K562 (cell line): ENCODE measurements around the gene AMPD3. TPM values are rescaled to one million over a fixed set of nuclear protein-coding genes. Genes with fewer than 3 reads are reported as not detected.

Experiments
- EZH2 ChIP-seq: IDR thresholded peaks from 2 replicates; pipeline ENCODE4 v1.6.1; 2012; ENCODE audit warnings: low read depth, mild to moderate bottlenecking, inconsistent platforms, low read length, borderline replicate concordance
- FOXJ2 ChIP-seq: fragments of 200-800 bp; sonication (Bioruptor generic); IDR thresholded peaks from 2 replicates; pipeline ENCODE4 v1.6.1; 2016; ENCODE audit warnings: missing genetic modification characterization, missing compliant biosample characterization
- HCFC1 ChIP-seq: IDR thresholded peaks from 2 replicates; pipeline ENCODE4 v1.6.1; 2012; ENCODE audit warnings: low read depth, low read length, improper control_type of control experiment
- PTRF ChIP-seq: fragments of 450-650 bp; IDR thresholded peaks from 2 replicates; pipeline ENCODE4 v1.6.1; 2016; ENCODE audit warnings: mild to moderate bottlenecking, missing genetic modification characterization, missing compliant biosample characterization
- ZNF589 ChIP-seq: fragments of 200-800 bp; sonication (Bioruptor generic); IDR thresholded peaks from 2 replicates; pipeline ENCODE4 v1.6.1; 2016; ENCODE audit warnings: low read depth, missing genetic modification characterization, missing compliant biosample characterization
- polyA plus RNA-seq, 8 experiments: library from polyadenylated mRNA; depleted of rRNA in 4 of 8; stranded (reverse) in 5 of 8; unstranded in 3 of 8; fragments of >200 nt; fragmentation: Nextera tagmentation in 2 of 8; fragmentation: Illumina TruSeq in 1 of 8; extraction: Ambion mirVana in 2 of 8; extraction: Trizol in 1 of 8; gene quantifications; 2 replicates each; pipeline versions ENCODE4 v1.2.1 to v1.2.3, GENCODE V29; 2011 to 2014; ENCODE audit warnings: inconsistent platforms in 1 of 8, missing spikeins in 1 of 8
- total RNA-seq, 7 experiments: library from RNA; depleted of rRNA in 6 of 7; stranded (reverse); fragments of >200 nt in 6 of 7; fragmentation: Illumina TruSeq in 2 of 7; extraction: Trizol in 2 of 7; gene quantifications; 2 replicates each; pipeline versions ENCODE4 v1.2.1 to v1.2.3, GENCODE V29; 2011 to 2021; ENCODE audit warnings: low replicate concordance in 1 of 7
- TF ChIP-seq, protein P1 (sequence below): fragments of 450-650 bp; IDR thresholded peaks from 2 replicates; pipeline ENCODE4 v1.6.1; 2016; ENCODE audit warnings: mild to moderate bottlenecking, moderate library complexity
- TF ChIP-seq, protein P2 (sequence below), 2 experiments: IDR thresholded peaks; 2 replicates each; pipeline ENCODE4 v1.6.1; 2012; ENCODE audit warnings: improper control_type of control experiment in 2 of 2, low read depth in 2 of 2, low read length in 2 of 2, borderline replicate concordance in 1 of 2

The AMPD3 gene
- total and polyA plus RNA-seq, 9 of the 15 experiments (the other 6 are each of a cell fraction or from before 2014, with no cell fraction given) = 4.4 to 23.6 (median 11.2) TPM

DNA sequence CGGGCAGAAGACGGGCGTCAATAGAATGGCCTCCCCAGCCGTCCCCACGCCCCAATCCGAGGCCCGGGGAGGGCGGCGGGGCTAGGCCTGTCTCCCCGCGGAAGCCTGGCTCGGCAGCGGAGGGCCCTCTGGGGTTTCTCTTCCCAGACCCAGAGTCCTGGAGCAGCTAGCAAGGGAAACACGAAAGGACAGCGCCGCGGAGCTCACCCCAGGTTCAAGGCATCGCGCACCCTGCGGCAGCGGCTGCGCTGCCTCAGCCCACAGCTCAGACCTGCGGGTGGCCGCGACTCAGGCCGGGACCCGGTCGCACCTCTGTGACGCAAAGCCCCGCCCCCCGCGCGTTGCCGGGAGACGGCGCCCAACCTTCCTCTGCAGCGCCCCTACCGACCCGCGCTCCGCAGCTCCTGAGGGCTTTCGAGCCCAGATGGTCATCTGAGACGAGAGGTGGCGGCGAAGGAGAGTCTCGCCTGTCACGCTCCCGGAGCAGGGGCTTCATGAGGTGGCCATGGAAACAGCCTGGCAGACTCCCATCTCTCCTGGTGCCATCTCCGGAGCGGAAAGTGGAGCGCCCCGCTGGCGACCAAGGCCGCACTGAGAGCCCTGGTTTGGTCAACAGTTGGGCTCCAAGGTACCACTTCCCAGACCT lies 86.0 kb downstream of the AMPD3 start, which contains the start of gene RNF141 (continued):
- TF ChIP-seq, protein P1, sequence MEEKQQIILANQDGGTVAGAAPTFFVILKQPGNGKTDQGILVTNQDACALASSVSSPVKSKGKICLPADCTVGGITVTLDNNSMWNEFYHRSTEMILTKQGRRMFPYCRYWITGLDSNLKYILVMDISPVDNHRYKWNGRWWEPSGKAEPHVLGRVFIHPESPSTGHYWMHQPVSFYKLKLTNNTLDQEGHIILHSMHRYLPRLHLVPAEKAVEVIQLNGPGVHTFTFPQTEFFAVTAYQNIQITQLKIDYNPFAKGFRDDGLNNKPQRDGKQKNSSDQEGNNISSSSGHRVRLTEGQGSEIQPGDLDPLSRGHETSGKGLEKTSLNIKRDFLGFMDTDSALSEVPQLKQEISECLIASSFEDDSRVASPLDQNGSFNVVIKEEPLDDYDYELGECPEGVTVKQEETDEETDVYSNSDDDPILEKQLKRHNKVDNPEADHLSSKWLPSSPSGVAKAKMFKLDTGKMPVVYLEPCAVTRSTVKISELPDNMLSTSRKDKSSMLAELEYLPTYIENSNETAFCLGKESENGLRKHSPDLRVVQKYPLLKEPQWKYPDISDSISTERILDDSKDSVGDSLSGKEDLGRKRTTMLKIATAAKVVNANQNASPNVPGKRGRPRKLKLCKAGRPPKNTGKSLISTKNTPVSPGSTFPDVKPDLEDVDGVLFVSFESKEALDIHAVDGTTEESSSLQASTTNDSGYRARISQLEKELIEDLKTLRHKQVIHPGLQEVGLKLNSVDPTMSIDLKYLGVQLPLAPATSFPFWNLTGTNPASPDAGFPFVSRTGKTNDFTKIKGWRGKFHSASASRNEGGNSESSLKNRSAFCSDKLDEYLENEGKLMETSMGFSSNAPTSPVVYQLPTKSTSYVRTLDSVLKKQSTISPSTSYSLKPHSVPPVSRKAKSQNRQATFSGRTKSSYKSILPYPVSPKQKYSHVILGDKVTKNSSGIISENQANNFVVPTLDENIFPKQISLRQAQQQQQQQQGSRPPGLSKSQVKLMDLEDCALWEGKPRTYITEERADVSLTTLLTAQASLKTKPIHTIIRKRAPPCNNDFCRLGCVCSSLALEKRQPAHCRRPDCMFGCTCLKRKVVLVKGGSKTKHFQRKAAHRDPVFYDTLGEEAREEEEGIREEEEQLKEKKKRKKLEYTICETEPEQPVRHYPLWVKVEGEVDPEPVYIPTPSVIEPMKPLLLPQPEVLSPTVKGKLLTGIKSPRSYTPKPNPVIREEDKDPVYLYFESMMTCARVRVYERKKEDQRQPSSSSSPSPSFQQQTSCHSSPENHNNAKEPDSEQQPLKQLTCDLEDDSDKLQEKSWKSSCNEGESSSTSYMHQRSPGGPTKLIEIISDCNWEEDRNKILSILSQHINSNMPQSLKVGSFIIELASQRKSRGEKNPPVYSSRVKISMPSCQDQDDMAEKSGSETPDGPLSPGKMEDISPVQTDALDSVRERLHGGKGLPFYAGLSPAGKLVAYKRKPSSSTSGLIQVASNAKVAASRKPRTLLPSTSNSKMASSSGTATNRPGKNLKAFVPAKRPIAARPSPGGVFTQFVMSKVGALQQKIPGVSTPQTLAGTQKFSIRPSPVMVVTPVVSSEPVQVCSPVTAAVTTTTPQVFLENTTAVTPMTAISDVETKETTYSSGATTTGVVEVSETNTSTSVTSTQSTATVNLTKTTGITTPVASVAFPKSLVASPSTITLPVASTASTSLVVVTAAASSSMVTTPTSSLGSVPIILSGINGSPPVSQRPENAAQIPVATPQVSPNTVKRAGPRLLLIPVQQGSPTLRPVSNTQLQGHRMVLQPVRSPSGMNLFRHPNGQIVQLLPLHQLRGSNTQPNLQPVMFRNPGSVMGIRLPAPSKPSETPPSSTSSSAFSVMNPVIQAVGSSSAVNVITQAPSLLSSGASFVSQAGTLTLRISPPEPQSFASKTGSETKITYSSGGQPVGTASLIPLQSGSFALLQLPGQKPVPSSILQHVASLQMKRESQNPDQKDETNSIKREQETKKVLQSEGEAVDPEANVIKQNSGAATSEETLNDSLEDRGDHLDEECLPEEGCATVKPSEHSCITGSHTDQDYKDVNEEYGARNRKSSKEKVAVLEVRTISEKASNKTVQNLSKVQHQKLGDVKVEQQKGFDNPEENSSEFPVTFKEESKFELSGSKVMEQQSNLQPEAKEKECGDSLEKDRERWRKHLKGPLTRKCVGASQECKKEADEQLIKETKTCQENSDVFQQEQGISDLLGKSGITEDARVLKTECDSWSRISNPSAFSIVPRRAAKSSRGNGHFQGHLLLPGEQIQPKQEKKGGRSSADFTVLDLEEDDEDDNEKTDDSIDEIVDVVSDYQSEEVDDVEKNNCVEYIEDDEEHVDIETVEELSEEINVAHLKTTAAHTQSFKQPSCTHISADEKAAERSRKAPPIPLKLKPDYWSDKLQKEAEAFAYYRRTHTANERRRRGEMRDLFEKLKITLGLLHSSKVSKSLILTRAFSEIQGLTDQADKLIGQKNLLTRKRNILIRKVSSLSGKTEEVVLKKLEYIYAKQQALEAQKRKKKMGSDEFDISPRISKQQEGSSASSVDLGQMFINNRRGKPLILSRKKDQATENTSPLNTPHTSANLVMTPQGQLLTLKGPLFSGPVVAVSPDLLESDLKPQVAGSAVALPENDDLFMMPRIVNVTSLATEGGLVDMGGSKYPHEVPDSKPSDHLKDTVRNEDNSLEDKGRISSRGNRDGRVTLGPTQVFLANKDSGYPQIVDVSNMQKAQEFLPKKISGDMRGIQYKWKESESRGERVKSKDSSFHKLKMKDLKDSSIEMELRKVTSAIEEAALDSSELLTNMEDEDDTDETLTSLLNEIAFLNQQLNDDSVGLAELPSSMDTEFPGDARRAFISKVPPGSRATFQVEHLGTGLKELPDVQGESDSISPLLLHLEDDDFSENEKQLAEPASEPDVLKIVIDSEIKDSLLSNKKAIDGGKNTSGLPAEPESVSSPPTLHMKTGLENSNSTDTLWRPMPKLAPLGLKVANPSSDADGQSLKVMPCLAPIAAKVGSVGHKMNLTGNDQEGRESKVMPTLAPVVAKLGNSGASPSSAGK = peak; percentile 76
- TF ChIP-seq EZH2 (no peak), FOXJ2 (peak; percentile 84), ZNF589 (CRISPR knock-in tag) (peak; percentile 69; the same call in 1 of the 2 replicates), HCFC1 (peak; percentile 82), PTRF (tag) (no peak)
- TF ChIP-seq, protein P2, sequence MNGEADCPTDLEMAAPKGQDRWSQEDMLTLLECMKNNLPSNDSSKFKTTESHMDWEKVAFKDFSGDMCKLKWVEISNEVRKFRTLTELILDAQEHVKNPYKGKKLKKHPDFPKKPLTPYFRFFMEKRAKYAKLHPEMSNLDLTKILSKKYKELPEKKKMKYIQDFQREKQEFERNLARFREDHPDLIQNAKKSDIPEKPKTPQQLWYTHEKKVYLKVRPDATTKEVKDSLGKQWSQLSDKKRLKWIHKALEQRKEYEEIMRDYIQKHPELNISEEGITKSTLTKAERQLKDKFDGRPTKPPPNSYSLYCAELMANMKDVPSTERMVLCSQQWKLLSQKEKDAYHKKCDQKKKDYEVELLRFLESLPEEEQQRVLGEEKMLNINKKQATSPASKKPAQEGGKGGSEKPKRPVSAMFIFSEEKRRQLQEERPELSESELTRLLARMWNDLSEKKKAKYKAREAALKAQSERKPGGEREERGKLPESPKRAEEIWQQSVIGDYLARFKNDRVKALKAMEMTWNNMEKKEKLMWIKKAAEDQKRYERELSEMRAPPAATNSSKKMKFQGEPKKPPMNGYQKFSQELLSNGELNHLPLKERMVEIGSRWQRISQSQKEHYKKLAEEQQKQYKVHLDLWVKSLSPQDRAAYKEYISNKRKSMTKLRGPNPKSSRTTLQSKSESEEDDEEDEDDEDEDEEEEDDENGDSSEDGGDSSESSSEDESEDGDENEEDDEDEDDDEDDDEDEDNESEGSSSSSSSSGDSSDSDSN (IDR thresholded peaks at IDR 0.05; ENCODE audit: borderline replicate concordance in 1 of 2, low read depth in 2 of 2, low read length in 2 of 2) = peak in 1 of 2 experiments; percentile 88; a peak in 3 of 4 replicates
